ENCODE data around the gene SLC22A8.

- TF ChIP-seq POLR2A (IDR thresholded peaks at IDR 0.05) (no peak), CTCF (IDR thresholded peaks at IDR 0.05 in 4 of 5, conservative IDR thresholded peaks at IDR 0.05 in 1 of 5) (no peak)
These were observed 2.8 kb downstream of the SLC22A8 start for GRCh38 chr11:63012839-63013238.
